HFF-Myc (cell line): ENCODE data around the gene ST3GAL3.

Experiments
- DNase-seq: peaks from one replicate; pipeline ENCODE4 v3.0.0-alpha.2; 2011; ENCODE audit warnings: low read depth; ENCODE audit errors: extremely low read depth
- H3K4me3 ChIP-seq: replicated peaks from 2 replicates; pipeline ENCODE4 v1.5.1; 2011; ENCODE audit warnings: low read depth, mild to moderate bottlenecking, control low read depth, low read length
- CTCF ChIP-seq: IDR thresholded peaks from 2 replicates; pipeline ENCODE4 v1.5.1; 2012; ENCODE audit warnings: mild to moderate bottlenecking, low read depth, low read length, control low read depth; ENCODE audit errors: missing control alignments

The ST3GAL3 gene

DNA sequence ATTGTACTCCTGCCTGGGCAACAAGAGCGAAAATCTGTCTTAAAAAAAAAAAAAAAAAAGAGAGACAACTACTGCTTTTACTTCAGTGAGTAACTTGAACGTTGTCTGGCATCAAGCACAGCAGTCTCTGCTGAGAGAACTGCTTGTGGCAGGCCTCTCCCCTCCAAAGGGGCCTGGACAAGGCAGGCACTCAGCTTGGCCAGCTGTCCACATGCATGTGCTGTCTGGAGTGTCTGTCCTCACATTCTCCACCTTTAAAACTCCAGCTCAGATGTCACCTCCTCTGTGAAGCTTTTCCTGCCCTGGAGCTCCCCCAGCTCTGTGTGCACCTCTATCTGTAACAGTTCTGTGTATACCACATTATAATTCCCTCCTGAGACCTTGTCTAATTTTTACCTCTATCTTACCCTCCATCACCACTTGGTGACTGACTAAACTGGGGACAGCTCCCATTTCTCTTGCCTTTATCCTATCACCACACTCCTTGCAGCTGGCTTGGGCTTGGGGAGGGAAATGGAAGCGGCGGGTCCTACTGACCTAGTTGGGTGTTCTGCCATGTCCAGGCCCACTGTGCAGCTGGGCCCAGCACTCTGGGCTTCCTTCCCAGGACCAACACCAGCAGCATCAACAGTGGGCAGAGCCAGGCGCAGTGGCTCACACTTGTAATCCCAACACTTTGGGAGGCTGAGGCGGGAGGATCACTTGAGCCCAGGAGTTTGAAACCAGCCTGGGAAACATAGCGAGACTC, 154.8 kb downstream of the ST3GAL3 start:
- no peak for DNase-seq
- TF ChIP-seq CTCF: no peak
- H3K4me3 ChIP-seq: no peak overlapping the region

- no peak for DNase-seq
- no peak for TF ChIP-seq CTCF
- no peak overlapping the region for H3K4me3 ChIP-seq
Measured at GRCh38 chr1:43864111-43865045, 157.0 kb downstream of the ST3GAL3 start.

DNA sequence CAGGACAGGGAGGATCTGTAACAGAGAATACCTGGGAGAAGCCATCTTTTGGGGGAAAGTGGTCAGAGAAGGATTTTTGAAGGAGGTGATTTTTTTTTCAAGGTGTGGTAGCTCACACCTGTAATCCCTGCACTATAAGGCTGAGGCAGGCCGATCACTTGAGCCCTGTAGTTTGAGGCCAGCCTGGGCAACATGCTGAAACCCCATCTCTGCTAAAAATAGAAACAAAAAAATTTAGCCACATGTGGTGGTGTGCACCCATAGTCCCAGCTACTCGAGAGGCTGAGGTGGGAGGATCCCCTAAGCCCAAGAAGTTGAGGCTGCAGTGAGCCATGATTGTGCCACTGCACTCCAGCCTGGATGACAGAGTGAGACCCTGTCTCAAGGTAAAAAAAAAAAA, 158.9 kb downstream of the ST3GAL3 start:
- no peak overlapping the region for H3K4me3 ChIP-seq
- DNase-seq: no peak
- no peak for TF ChIP-seq CTCF

DNA sequence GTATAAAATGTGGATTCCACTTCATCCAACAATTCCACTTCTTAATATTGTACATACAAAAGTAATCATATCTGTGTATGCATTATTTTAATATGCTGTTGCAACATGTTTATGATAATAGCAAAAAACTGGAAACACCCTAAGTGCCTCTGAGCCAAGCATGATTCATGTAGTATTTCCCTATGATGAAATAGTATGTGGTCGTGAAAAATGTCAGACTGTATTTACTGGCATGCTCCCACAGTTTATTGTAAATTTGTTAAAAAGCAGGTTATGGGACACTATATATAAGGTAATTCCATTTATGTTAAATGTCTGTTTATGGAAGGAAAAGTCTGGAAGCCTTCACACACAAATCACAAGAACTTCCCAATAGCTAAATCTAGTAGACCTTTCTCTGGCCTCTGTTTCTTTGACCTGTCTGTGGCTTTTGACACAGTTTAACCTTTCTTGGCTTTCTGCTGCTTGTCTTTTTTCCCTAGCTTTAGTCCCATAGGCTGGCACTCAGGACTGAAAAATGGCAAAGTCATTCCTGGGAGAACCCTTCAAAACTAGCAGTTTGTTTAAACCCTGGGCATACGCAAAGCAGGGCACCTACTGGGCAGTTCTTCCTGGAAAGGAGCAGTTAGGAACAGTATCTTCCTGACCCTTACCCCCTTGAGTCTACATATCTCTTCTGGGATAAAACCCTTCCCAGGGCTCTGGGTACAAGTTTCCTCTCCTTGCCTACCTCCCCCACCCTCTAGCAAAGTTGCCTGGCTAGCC, 160.8 kb downstream of the ST3GAL3 start:
- no peak for TF ChIP-seq CTCF
- DNase-seq: no peak

DNA sequence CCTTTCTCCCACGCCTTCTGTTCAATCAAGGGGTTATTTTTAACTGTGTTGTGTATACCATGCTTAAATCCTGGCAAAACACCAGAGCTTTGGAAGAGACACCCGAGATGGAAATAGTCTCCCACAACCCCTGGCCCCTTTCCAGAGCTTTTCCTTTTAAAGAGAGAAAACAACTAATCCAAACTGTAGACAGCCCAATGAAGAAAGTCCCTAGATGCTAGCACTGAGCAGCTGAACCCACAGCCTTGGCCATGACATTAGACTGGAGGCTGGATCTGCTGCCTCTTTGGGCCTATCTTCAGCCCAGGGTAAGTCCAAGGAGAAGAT, 161.4 kb downstream of the ST3GAL3 start:
- DNase-seq: no peak
- TF ChIP-seq CTCF: no peak

More for the DNA sequence above, 160.8 kb downstream of the ST3GAL3 start:
- H3K4me3 ChIP-seq: no peak overlapping the region

GRCh38 chr1:43870306-43870705, 163.0 kb downstream of the ST3GAL3 start:
- no peak for TF ChIP-seq CTCF
- no peak for DNase-seq
- no peak overlapping the region for H3K4me3 ChIP-seq

More for the DNA sequence above, 161.4 kb downstream of the ST3GAL3 start:
- no peak overlapping the region for H3K4me3 ChIP-seq
